Umbilical cord (tissue), 2 donors: ENCODE data around the gene PILRA. TPM values are rescaled to one million over a fixed set of nuclear protein-coding genes. Genes with fewer than 3 reads are reported as not detected.
"Not testable (repeated sequence)": the region's sequence is repeated elsewhere in the genome, so short reads cannot be mapped to it uniquely, and the experiment has no call there.

Experiments
- DNase-seq: peaks from one replicate; pipeline ENCODE4 v3.0.0-alpha.2; 2015; ENCODE audit warnings: low spot score
- total RNA-seq: library from RNA; depleted of rRNA; stranded (reverse); fragments of >200 nt; gene quantifications from one replicate; pipeline ENCODE4 v1.2.3, GENCODE V29; 2014; ENCODE audit warnings: low replicate concordance; ENCODE audit not compliant: insufficient read depth

The PILRA gene
- total RNA-seq, 1 donor from 2014 or later, result not detected

DNA sequence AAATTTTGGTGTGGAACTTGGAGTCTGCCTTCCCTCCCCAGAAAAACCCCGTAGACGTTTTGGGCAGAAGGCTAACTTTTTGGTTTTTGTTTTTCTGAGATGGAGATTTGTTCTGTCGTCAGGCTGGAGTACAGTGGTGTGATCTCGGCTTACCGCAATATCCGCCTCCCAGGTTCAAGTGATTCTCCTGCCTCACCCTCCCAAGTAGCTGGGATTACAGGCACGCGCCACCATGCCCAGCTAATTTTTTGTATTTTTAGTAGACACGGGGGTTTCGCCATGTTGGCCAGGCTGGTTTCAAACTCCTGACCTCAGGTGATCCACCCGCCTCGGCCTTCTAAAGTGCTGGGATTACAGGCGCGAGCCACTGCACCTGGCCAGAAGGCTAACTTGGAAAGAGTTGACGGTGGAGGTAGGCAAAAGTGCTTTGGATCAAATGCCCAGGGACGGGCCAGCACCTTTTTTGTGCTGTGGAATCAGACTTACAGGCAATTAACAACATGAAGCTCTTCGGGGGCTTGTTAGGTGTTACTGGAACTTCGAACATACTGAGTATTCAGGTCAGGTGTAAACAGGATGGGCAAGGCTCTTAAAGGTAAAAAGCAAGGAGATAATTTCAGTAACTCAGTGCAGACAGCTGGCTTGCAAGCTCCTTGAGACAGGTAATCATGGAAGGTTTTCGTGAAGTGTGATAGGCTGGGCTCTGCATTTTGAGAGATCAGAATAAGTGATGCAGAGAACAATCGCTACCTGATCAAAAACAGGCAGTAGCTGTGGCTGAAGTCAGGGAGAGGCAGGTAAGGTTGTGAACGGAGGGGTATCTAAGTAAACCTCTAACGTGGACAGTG, 61.2 kb downstream of the PILRA start:
- DNase-seq, result no peak

DNA sequence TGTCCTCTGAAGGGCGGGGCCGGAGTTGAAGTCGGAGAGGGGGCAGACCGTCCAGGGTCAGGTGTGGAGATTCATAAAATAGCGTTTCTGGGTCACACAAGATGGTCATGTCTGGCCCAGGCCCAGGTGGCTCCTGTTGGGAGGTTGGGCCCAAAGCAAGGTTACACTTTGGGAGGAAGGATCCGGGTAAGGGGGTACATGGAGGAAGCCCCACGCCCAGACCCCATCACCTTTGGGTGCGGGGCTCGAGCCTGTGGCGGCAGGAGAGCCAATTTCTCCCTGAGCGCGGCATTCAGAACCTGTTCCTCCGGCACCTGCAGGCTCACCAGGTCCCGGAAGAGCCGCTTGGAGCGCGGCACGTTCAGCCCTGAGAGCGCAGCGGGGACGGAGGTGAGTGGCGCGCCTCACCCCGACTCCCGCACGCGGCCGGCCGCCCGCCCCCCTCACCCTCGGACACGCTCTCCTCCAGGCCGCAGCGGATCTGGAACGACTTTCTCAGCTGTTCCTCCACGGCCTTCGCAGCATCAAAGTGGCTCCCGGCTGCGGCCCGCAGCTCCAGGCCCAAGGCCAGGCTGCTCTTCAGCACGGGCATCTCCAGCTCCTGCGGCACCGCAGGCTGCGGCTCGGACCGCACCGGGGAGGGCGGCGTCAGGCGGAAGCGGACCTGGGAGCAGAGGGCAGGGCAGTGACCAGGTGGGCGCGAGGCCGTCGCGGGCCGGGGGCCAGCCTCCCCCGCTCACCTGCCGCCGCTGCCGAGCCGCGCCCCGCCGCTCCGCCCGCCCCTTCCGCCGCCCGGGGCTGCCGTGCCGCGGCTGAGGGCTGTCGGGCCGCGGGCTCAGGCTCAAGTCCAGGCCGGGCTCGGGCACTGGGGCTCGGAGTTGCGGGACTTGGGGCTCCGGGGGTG, 62.4 kb downstream of the PILRA start:
- DNase-seq, result peak; percentile 39

DNA sequence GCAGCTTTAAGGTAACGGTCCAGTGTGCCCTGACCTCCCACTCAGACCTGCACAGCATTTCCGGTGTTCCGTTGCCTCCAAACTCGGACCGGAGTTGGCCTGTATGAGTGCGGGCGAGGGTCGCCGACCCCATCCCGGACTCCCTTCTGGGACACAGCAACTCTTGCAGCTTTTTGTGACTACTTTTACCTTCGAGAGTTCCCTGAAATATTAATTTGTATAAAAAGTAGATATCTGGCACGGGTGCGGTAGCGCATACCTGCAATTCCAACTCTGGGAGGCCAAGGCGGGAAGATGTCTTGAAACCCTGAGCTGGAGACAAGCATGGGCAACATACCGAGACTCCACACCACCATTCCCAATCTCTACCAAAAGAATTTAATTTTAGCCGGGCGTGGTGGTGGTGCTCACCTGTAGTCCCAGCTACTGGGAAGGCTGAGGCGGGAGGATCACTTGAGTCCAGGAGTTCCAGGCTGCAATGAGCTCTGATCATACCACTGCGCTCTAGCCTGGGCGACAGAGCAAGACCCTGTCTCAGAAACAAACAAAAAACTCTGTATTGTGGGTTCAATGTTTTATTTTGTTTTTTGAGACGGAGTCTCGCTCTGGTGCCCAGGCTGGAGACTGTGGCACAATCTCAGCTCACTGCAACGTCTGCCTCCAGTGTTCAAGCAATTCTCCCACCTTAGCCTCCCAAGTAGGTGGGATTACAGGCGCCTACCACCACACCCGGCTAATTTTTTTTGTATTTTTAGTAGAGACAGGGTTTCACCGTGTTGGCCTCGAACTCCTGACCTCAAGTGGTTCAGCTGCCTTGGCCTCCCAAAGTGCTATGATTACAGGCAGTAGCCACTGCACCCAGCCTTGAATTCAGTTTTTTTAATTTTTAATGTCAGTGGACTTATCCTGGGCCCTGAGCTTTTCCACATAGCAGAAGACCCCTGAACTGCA, 64.1 kb downstream of the PILRA start:
- DNase-seq, result no peak

DNA sequence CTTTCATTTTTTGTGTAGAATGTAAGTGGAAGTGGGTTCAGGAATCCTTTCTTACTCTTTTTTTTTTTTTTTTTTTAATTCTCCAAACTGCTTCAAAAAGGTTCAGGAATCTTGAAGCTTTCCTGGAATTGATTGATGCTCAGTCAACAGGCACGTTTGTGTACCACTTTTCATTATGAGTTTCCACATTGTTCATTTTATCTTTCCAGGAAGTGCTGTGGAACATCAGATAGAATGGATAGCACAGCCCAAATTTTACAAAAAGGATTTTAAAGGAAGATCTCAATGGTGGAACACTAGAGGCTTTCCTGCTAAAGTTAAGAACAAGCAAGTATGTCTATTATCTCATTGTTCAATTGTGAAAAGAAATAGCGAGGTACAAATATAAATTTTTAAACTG, 64.9 kb downstream of the PILRA start:
- DNase-seq, result no peak

DNA sequence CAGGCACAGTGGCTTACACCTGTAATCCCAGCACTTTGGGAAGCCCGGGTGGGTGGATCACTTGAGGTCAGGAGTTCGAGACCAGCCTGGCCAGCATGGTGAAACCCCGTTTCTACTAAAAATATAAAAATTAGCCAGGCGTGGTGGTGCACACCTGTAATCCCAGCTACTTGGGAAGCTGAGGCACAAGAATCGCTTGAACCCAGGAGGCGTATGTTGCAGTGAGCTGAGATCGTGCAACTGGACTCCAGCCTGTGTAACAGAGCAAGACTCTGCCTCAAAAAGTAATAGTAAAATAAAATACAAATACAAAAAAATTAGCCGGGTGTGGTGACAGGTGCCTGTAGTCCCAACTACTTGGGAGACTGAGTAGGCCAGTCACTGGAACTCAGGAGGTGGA, 65.4 kb downstream of the PILRA start:
- not testable (repeated sequence) for DNase-seq

DNA sequence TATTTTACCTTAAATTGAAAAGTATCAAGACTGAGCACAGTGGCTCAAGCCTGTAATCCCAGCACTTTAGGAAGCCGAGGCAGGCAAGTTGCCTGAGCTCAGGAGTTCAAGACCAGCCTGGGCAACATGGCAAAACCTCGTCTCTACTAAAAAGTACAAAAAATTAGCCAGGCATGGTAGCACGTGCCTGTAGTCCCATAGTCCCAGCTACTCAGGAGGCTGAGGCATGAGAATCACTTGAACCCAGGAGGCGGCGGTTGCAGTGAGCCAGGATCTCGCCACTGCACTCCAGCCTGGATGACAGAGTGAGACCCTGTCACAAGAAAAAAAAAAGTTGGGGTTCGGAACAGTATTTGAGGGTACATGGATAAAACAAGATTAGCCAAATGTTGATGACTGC, 66.0 kb downstream of the PILRA start:
- not testable (repeated sequence) for DNase-seq

DNA sequence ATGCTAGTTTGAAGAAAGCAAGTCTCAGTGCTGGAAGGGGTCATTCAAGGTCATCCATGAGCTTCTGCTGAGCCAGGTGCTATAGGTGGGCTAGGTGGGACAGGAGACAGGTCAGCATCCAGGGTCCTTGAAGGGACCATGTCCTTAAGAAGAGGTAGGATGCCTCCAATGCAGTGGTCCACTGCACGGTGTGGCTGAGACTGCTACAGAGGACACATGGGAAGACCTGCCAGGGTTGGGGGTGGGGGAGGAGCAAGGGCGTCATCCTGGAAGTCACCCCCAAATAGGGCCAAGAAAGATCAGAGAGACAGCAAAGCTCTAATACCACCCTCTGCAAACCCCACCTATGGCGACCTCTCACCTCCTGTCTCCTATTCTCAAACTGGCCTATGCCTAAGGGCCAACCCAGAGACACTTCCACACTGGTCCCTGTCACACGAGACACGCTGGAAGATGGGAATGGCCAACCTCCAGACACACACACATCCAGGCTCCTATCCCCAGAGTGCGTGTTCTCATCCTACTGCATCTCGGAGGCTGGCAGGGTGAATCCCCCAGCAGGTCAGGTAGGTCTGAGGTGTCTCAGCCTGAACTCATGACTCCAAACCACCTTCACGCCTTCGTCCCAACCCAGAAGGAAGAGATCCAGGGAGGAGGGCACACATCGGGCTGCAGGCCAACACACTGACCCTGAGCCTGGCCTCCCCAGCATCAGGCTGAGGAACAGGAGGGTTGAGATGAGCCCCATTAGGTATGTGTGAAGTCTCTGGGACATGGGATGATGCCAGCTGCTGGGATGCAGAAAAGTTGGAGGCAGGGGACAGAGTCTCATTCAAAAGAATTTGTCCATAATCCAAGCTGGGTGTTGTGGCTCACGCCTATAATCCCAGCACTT, 68.6 kb downstream of the PILRA start:
- DNase-seq, result no peak

DNA sequence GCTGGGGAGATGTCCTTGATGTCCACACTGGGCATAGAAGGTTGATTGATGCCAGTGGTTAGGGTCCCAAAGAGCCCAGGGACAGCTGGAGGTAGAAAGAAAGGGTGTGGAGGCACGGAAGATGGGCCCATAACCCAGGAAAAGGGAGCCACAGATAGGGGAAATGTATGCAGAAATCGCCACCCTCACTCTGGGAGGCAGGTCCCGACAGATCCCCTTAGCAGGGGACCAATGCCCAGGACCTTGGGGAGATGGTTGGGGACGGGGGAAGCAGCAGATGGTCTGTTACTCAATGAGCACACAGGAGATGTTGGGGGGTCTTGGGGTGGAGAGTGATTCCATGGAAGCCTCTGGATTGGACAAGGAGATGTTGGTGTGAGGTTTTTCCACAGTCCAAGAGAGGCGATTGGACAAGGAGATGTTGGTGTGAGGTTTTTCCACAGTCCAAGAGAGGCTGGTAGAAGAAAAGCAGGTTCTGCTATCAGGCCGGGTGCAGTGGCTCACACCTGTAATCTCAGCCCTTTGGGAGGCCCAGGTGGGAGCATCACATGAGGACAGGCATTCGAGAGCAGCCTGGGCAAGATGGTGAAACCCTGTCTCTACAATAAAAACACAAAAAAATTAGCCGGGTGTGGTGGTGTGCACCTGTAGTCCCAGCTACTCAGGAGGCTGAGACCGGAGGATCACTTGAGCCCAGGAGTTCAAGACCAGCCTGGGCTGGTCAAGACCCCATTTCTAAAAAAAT, 70.0 kb downstream of the PILRA start:
- DNase-seq, result no peak

DNA sequence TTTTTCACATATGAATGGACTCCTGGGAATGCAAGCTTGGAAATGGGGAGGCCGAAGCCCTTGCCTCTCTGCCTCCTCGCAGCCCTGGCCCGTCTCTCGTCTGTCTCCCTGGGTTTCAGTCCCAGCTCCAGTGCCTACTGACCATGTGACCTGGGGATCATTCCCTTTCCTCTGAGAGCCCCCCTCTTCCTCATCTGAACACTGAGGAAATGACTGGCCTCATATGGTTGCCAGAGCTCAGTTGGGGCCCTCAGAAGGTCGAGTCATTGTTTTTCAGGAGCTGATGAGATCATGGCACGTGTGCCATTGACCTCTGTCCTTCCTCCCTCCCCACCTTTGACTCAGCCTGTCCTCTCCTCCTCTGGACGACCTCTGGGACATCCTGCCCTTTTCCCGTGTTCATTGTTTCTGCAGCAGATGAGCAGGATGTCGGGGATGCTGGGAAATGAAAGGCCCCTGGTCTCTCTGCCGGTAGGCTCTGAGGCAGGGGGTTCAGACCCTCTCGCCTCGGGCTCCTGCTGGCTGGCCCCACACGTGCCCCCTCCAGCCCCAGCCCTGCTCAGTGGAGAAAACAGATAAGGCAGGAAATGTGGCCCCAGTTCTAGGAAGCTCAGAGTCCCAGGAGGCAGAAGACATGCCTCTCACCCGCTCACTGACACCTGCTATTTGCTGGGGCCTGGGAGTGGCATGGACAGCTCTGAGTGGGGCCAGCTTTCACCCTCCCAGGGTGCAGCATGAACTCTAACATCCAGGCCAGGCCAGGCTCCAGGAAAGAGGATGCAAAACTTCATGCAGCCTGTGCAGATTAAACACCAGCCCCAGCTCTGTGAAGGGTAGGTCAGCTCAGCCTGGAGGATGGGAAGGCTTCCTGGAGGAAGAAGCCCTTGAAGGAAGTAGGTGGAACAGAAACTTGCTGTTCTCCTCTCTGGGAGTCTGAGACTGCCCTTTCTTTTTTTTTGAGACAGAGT, 71.3 kb downstream of the PILRA start:
- DNase-seq, result no peak

DNA sequence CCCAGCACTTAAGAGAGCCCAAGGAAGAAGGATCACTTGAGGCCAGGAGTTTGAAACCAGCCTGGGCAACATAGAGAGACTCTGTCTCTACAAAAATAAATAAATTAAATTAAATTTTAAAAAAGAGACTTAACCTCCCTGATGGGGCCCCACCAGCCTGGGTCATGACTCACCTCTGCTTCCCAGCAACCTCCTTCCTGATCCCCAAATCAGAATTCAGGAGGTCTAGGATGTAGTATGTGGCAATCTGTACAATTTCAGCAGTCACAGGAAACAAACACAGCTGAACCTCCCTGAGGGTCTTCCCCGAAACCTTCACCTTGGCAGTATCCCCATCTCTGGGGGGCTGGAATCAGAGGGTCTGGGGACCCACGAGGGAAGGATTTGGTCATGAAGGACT, 72.8 kb downstream of the PILRA start:
- DNase-seq, result no peak

DNA sequence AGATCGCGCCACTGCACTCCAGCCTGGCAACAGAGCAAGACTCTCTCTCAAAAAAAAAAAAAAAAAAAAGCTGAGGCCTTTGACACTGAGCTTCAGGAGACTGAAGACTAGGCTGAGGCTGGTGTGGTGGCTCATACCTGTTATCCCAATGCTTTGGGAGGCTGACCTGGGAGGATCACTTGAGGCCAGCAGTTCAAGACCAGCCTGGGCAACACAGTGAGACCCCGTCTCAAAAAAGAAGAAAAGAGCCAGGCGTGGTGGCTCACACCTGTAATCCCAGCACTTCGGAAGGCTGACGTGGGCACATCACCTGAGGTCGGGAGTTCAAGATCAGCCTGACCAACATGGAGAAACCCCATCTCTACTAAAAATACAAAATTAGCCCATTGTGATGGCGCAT, 74.1 kb downstream of the PILRA start:
- not testable (repeated sequence) for DNase-seq

DNA sequence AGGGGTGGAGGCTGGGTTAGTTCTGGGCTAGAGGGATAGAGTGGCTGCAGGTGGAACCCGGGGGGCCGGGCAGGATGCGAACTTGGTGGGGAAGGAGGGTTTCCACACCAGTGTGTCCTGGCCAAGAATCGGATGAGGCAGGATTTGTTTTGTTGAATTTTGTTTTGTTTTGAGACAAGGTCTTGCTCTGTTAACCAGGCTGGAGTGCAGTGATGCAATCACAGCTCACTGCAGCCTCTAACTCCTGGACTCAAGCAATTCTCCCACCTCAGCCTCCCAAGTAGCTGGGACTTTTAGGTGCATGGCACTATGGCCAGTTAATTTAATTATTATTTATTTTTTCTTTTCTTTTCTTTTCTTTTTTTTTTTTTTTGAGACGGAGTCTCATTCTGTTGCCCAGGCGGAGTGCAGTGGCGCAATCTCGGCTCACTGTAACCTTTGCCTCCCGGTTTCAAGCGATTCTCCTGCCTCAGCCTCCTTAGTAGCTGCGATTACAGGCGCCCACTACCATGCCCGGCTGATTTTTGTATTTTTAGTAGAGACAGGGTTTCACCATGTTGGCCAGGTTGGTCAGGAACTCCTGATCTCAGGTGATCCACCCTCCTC, 76.0 kb downstream of the PILRA start:
- no peak for DNase-seq

Other genes starting within 250 kb of the PILRA start
- gene MBLAC1, start 246.5 kb upstream of the PILRA start, total RNA-seq, result 1.9 TPM
- 14.4 TPM for gene LAMTOR4, start 224.6 kb upstream of the PILRA start, total RNA-seq
- gene TRAPPC14, start 214.8 kb upstream of the PILRA start, total RNA-seq, result 2.6 TPM
- 1.2 TPM for gene GAL3ST4, start 204.9 kb upstream of the PILRA start, total RNA-seq
- gene GPC2, start 196.1 kb upstream of the PILRA start, total RNA-seq, result 0.72 TPM
- 1.9 TPM for gene STAG3, start 195.6 kb upstream of the PILRA start, total RNA-seq
- 0.48 TPM for gene PVRIG, start 153.5 kb upstream of the PILRA start, total RNA-seq
- 1.2 TPM for gene SPDYE3, start 65.8 kb upstream of the PILRA start, total RNA-seq
- gene PILRB, start 15.4 kb upstream of the PILRA start, total RNA-seq, result 21.9 TPM
- 11.8 TPM for gene ZCWPW1, start 55.2 kb downstream of the PILRA start, total RNA-seq
- 20.9 TPM for gene MEPCE, start 56.3 kb downstream of the PILRA start, total RNA-seq
- 0.96 TPM for gene PPP1R35, start 63.0 kb downstream of the PILRA start, total RNA-seq
- not detected for gene SPACDR, start 90.8 kb downstream of the PILRA start, total RNA-seq
- gene TSC22D4, start 105.7 kb downstream of the PILRA start, total RNA-seq, result 18.1 TPM
- 3.6 TPM for gene NYAP1, start 110.4 kb downstream of the PILRA start, total RNA-seq
- gene AGFG2, start 165.7 kb downstream of the PILRA start, total RNA-seq, result 6.3 TPM
- gene SAP25, start 200.4 kb downstream of the PILRA start, total RNA-seq, result not detected
- gene LRCH4, start 212.6 kb downstream of the PILRA start, total RNA-seq, result 30.6 TPM
- not detected for gene FBXO24, start 212.8 kb downstream of the PILRA start, total RNA-seq
- 101 TPM for gene PCOLCE, start 228.9 kb downstream of the PILRA start, total RNA-seq
- 7.2 TPM for gene MOSPD3, start 239.1 kb downstream of the PILRA start, total RNA-seq